ENCODE results near the gene RPTOR.

- TF ChIP-seq CTCF (optimal IDR thresholded peaks at IDR 0.05 in 1 of 3, IDR thresholded peaks at IDR 0.05 in 1 of 3, conservative IDR thresholded peaks at IDR 0.05 in 1 of 3; ENCODE audit: extremely low read depth in 1 of 3, insufficient read depth in 2 of 3, low read length in 3 of 3) (no peak), EZH2 (IDR thresholded peaks at IDR 0.05; ENCODE audit: low read length) (no peak)
Measured at GRCh38 chr17:80887639-80888175, 343.1 kb downstream of the RPTOR start.

All from keratinocyte (primary cell).